GM19239 (cell line): Measurements from ENCODE around the gene CHRFAM7A.
"Not testable (repeated sequence)": the region's sequence is repeated elsewhere in the genome, so short reads cannot be mapped to it uniquely, and the experiment has no call there.

Source experiments
- DNase-seq: peaks from one replicate; pipeline ENCODE4 v3.0.0; 2011; ENCODE audit warnings: low spot score; ENCODE audit not compliant: insufficient read length
- FAIRE-seq: peaks from 2 replicates; lab custom pipeline; 2011; peaks lifted over from hg19 to GRCh38; lab: Jason Lieb, UNC

The CHRFAM7A gene

GRCh38 chr15:30334152-30334551, 59.2 kb downstream of the CHRFAM7A start:
- DNase-seq = not testable (repeated sequence)
- FAIRE-seq = peak; percentile 82

DNA sequence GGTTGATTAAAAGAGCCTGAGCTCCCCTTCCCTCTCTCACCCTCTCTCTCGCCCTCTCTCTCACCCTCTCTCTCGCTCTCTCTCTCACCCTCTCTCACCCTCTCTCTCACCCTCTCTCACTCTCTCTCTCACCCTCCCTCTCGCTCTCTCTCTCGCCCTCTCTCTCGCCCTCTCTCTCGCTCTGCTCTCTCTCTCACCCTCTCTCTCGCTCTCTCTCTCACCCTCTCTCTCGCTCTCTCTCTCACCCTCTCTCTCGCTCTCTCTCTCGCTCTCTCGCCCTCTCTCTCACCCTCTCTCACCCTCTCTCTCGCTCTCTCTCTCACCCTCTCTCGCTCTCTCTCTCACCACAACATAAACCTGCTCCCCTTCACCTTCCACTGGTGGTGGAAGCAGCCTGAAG, 67.2 kb downstream of the CHRFAM7A start:
- not testable (repeated sequence) for FAIRE-seq, DNase-seq

DNA sequence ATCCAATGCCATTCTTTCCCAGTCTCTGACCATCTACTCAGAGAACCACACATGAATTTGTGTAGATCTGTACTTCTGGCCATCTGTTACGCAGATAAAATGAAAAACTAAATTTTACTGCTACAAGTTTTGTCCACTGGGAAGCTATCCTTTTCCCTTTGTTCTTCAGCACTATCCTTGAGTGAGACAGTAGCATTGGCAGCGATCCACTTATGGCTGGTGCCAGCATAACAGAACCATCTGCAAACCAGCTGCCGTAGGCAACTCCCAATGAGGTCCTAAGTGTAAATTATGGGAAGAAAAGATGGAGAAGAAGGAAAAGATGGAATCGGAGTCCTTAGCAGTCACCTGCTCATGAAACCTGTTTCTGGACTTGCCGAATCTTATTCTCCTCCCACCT, 72.3 kb downstream of the CHRFAM7A start:
- DNase-seq, FAIRE-seq: not testable (repeated sequence)

GRCh38 chr15:30315704-30316103, 77.6 kb downstream of the CHRFAM7A start:
- FAIRE-seq, DNase-seq: not testable (repeated sequence)

DNA sequence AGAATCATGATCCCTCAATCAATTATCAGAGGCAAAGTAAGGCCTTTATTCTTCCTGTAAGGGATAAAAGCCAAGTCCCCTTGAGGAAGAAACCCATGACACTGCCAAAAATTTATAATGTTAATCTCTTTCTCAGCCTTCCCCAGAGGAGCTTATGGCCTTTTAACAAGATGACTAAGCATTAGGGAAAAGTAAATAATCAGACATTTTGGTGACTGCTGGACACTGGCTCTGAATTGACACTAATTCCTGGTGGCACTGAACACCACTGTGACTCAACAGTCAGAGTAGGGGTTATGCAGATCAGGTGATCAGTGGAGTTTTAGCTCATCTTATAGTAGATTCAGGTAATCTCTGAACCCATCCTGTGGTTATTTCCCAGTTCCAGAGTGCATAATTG, 82.8 kb downstream of the CHRFAM7A start:
- FAIRE-seq, DNase-seq: not testable (repeated sequence)
